Liver (tissue), 9 donors: Measurements from ENCODE around the gene CRB2. TPM values are rescaled to one million over a fixed set of nuclear protein-coding genes. Genes with fewer than 3 reads are reported as not detected.

Source experiments
- DNase-seq: peaks from one replicate; pipeline ENCODE4 v3.0.0-alpha.2; 2017; ENCODE audit warnings: low spot score
- H3K27ac ChIP-seq, 2 donors: one replicate each; pipeline ENCODE4 v1.7.0; 2013; ENCODE audit warnings: inconsistent platforms in 2 of 2, low read length in 2 of 2, control low read depth in 1 of 2, low read depth in 1 of 2, mild to moderate bottlenecking in 1 of 2
- H3K27me3 ChIP-seq, 4 donors: one replicate each; pipeline versions ENCODE4 v1.6.1 to v1.7.0; 2013; ENCODE audit warnings: low read length in 3 of 4, inconsistent platforms in 1 of 4, mild to moderate bottlenecking in 1 of 4, moderate library complexity in 1 of 4; ENCODE audit not compliant: control insufficient read depth in 4 of 4, insufficient read depth in 4 of 4
- H3K36me3 ChIP-seq, 4 donors: one replicate each; pipeline versions ENCODE4 v1.6.1 to v1.7.0; 2013; ENCODE audit warnings: low read length in 3 of 4, mild to moderate bottlenecking in 3 of 4, low read depth in 1 of 4, moderate library complexity in 1 of 4; ENCODE audit not compliant: control insufficient read depth in 4 of 4, insufficient read depth in 3 of 4
- H3K4me1 ChIP-seq, 4 donors: one replicate each; pipeline versions ENCODE4 v1.6.1 to v1.7.0; 2013; ENCODE audit warnings: low read length in 3 of 4, mild to moderate bottlenecking in 3 of 4, moderate library complexity in 1 of 4; ENCODE audit not compliant: control insufficient read depth in 4 of 4, insufficient read depth in 4 of 4
- H3K4me3 ChIP-seq, 3 donors: one replicate each; pipeline versions ENCODE4 v1.6.1 to v1.7.0; 2013; ENCODE audit warnings: low read length in 3 of 3, control low read depth in 1 of 3, low read depth in 1 of 3, mild to moderate bottlenecking in 1 of 3
- H3K9ac ChIP-seq, 2 donors: one replicate each; pipeline ENCODE4 v1.7.0; 2013; ENCODE audit warnings: low read length in 2 of 2, mild to moderate bottlenecking in 2 of 2, moderate library complexity in 2 of 2, control low read depth in 1 of 2, low read depth in 1 of 2
- H3K9me3 ChIP-seq, 4 donors: one replicate each; pipeline versions ENCODE4 v1.6.1 to v1.7.0; 2013; ENCODE audit warnings: low read length in 3 of 4; ENCODE audit not compliant: control insufficient read depth in 4 of 4
- EGR1 ChIP-seq, 2 donors: IDR thresholded peaks; 2 replicates each; pipeline ENCODE4 v1.6.1; 2016 to 2018; ENCODE audit warnings: antibody characterized with exemption in 2 of 2, low read depth in 2 of 2
- FOXA1 ChIP-seq: IDR thresholded peaks from 2 replicates; pipeline ENCODE4 v1.6.1; 2016; ENCODE audit warnings: antibody characterized with exemption
- FOXA2 ChIP-seq: IDR thresholded peaks from 2 replicates; pipeline ENCODE4 v1.6.1; 2016; ENCODE audit warnings: antibody characterized with exemption
- GABPA ChIP-seq, 2 donors: IDR thresholded peaks in 1 of 2; conservative IDR thresholded peaks in 1 of 2; 2 replicates each; pipeline ENCODE4 v1.6.1; 2016; ENCODE audit warnings: antibody characterized with exemption in 2 of 2, mild to moderate bottlenecking in 1 of 2, moderate library complexity in 1 of 2
- HNF4A ChIP-seq, 2 donors: conservative IDR thresholded peaks; 2 replicates each; pipeline ENCODE4 v1.6.1; 2016; ENCODE audit warnings: antibody characterized with exemption in 2 of 2, mild to moderate bottlenecking in 2 of 2
- HNF4G ChIP-seq: IDR thresholded peaks from 2 replicates; pipeline ENCODE4 v1.6.1; 2016; ENCODE audit warnings: antibody characterized with exemption
- JUND ChIP-seq, 2 donors: IDR thresholded peaks; 2 replicates each; pipeline ENCODE4 v1.6.1; 2016; ENCODE audit warnings: antibody characterized with exemption in 2 of 2
- NR2F2 ChIP-seq: IDR thresholded peaks from 2 replicates; pipeline ENCODE4 v1.6.1; 2016; ENCODE audit warnings: antibody characterized with exemption
- RAD21 ChIP-seq, 2 donors: IDR thresholded peaks; 2 replicates each; pipeline ENCODE4 v1.6.1; 2016; ENCODE audit warnings: antibody characterized with exemption in 2 of 2, mild to moderate bottlenecking in 2 of 2
- RXRA ChIP-seq, 2 donors: IDR thresholded peaks; 2 replicates each; pipeline ENCODE4 v1.6.1; 2017 to 2018; ENCODE audit warnings: antibody characterized with exemption in 2 of 2, mild to moderate bottlenecking in 1 of 2
- SP1 ChIP-seq: IDR thresholded peaks from 2 replicates; pipeline ENCODE4 v1.6.1; 2018; ENCODE audit warnings: antibody characterized with exemption, mild to moderate bottlenecking
- TAF1 ChIP-seq: conservative IDR thresholded peaks from 2 replicates; pipeline ENCODE4 v1.6.1; 2016; ENCODE audit warnings: antibody characterized with exemption, mild to moderate bottlenecking
- YY1 ChIP-seq: IDR thresholded peaks from 2 replicates; pipeline ENCODE4 v1.6.1; 2016; ENCODE audit warnings: antibody characterized with exemption, mild to moderate bottlenecking
- WGBS: extraction: QIAGEN DNeasy Blood & Tissue Kit; methylation state at CpG from one replicate; pipeline ENCODE4 v1.1.7; 2013; 5-methylcytosine and 5-hydroxymethylcytosine counted together
- polyA plus RNA-seq, 2 donors: library from polyadenylated mRNA; stranded (reverse) in 1 of 2; unstranded in 1 of 2; fragments of 200-250 nt in 1 of 2; fragments of >200 nt in 1 of 2; fragmentation: Nextera tagmentation in 1 of 2; extraction: Ambion mirVana in 1 of 2; gene quantifications; one replicate each; pipeline versions ENCODE4 v1.2.1 to v1.2.3, GENCODE V29; 2013 to 2015
- total RNA-seq, 2 donors: library from RNA; depleted of rRNA; stranded (reverse); fragments of >200 nt; gene quantifications; one replicate each; pipeline ENCODE4 v1.2.3, GENCODE V29; 2014
- TF ChIP-seq, protein P1 (sequence below): IDR thresholded peaks from 2 replicates; pipeline ENCODE4 v1.6.1; 2016; ENCODE audit warnings: antibody characterized with exemption
- TF ChIP-seq, protein P2 (sequence below): fragments of 150-350 bp; IDR thresholded peaks from 2 replicates; pipeline ENCODE4 v1.5.1; 2017; ENCODE audit warnings: improper control_type of control experiment, low read depth, low read length; ENCODE audit not compliant: missing input control
- TF ChIP-seq, protein P3 (sequence below): IDR thresholded peaks from 2 replicates; pipeline ENCODE4 v1.6.1; 2016; ENCODE audit warnings: antibody characterized with exemption
- TF ChIP-seq, protein P4 (sequence below): IDR thresholded peaks from 2 replicates; pipeline ENCODE4 v1.6.1; 2016; ENCODE audit warnings: antibody characterized with exemption
- TF ChIP-seq, protein P5 (sequence below): IDR thresholded peaks from 2 replicates; pipeline ENCODE4 v1.6.1; 2016; ENCODE audit warnings: antibody characterized with exemption, mild to moderate bottlenecking
- donor health status: healthy.
- donor health status: healthy.
- donor health status: healthy.
- donor health status: healthy.
- donor health status: healthy.

CRB2 gene
- total and polyA plus RNA-seq, 4 donors: 1.7 TPM; not detected in 3

DNA sequence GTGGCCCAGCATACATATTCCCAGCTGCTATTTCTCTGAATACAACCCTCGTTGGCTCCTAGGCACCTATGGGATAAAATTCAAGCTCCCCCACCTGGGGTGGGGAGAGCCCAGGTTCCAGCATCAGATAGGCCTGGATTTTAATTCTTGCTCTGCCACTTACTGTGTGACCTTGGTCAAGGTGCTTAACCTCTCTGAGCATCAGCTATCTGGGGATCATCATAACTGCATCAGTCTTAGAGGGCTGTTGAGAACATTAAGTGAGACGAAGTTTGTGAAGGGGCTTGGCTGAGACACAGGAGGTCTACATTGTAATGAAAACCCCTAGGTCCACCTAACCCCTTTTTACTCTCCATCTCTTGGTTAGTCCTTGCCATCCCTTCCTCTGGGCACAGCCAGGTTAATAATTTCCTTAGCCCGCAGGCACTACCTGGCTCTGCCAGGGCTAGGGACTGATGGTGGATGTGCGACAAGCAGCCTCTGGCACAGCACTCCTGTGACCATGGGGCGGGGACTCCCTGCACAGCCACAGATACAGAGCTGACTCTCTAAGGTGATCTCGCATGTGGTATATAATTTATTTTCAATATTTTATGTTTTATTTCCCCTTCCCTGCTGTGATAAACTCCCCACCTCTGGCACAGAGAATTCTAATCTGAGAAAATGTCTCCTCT lies 68.7 kb downstream of the CRB2 start:
- no peak overlapping the region for H3K4me3 ChIP-seq
- no peaks in the 10 kb centered on the region for H3K4me1 ChIP-seq
- no peak overlapping the region for H3K9ac ChIP-seq
- DNase-seq: no peak
- TF ChIP-seq RXRA (IDR thresholded peaks at IDR 0.05) (no peak), JUND (IDR thresholded peaks at IDR 0.05) (no peak)
- WGBS: 92% methylated on average over 6 of the region's 6 CpGs
- no peaks in the 10 kb centered on the region for H3K9me3 ChIP-seq
- no peak overlapping the region for H3K27ac ChIP-seq
- no peaks in the 10 kb centered on the region for H3K27me3 ChIP-seq
- peaks cover 0 to 9% (median 4%) of the 10 kb centered on the region in 4 donors for H3K36me3 ChIP-seq

DNA sequence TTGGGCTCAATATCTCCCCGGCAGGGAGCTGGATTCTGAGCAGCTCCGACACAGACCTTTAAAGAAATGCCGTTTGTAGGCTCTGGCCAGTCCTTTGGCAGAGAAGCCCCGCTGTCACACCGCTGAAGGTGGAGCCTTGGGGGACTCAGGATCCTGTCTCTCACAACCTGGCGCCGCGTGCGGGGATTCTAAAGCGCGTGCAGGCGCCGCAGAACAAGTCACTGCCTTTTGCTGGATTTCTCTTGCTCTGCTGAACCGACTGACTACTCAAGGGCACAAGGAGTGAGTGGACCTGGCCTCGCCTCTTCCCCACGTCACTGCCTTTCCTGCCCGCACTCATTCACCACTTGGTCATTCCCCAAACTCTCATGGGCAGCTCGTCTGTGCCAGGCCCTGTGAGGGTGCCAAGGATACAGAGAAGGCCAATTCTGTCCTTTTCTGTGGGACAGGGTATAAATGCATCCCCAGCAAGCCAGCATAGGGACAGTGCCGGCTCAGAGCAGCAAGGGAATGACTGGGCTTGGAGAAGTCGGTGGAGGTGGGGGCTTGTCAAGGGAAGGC lies 69.3 kb downstream of the CRB2 start:
- no peak overlapping the region for H3K27ac ChIP-seq
- TF ChIP-seq NR2F2 (no peak), YY1 (no peak), HNF4G (no peak), RXRA (IDR thresholded peaks at IDR 0.05) (no peak), FOXA1 (no peak), SP1 (no peak), GABPA (IDR thresholded peaks at IDR 0.05 in 1 of 2, conservative IDR thresholded peaks at IDR 0.05 in 1 of 2) (no peak), JUND (IDR thresholded peaks at IDR 0.05) (no peak), TAF1 (no peak), RAD21 (IDR thresholded peaks at IDR 0.05) (no peak), HNF4A (conservative IDR thresholded peaks at IDR 0.05) (no peak), EGR1 (IDR thresholded peaks at IDR 0.05; ENCODE audit: low read depth in 2 of 2) (no peak), FOXA2 (no peak)
- TF ChIP-seq, protein P1, sequence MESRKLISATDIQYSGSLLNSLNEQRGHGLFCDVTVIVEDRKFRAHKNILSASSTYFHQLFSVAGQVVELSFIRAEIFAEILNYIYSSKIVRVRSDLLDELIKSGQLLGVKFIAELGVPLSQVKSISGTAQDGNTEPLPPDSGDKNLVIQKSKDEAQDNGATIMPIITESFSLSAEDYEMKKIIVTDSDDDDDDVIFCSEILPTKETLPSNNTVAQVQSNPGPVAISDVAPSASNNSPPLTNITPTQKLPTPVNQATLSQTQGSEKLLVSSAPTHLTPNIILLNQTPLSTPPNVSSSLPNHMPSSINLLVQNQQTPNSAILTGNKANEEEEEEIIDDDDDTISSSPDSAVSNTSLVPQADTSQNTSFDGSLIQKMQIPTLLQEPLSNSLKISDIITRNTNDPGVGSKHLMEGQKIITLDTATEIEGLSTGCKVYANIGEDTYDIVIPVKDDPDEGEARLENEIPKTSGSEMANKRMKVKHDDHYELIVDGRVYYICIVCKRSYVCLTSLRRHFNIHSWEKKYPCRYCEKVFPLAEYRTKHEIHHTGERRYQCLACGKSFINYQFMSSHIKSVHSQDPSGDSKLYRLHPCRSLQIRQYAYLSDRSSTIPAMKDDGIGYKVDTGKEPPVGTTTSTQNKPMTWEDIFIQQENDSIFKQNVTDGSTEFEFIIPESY: no peak
- TF ChIP-seq, protein P2, sequence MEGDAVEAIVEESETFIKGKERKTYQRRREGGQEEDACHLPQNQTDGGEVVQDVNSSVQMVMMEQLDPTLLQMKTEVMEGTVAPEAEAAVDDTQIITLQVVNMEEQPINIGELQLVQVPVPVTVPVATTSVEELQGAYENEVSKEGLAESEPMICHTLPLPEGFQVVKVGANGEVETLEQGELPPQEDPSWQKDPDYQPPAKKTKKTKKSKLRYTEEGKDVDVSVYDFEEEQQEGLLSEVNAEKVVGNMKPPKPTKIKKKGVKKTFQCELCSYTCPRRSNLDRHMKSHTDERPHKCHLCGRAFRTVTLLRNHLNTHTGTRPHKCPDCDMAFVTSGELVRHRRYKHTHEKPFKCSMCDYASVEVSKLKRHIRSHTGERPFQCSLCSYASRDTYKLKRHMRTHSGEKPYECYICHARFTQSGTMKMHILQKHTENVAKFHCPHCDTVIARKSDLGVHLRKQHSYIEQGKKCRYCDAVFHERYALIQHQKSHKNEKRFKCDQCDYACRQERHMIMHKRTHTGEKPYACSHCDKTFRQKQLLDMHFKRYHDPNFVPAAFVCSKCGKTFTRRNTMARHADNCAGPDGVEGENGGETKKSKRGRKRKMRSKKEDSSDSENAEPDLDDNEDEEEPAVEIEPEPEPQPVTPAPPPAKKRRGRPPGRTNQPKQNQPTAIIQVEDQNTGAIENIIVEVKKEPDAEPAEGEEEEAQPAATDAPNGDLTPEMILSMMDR: no peak
- TF ChIP-seq, protein P3, sequence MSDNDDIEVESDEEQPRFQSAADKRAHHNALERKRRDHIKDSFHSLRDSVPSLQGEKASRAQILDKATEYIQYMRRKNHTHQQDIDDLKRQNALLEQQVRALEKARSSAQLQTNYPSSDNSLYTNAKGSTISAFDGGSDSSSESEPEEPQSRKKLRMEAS: no peak
- TF ChIP-seq, protein P4, sequence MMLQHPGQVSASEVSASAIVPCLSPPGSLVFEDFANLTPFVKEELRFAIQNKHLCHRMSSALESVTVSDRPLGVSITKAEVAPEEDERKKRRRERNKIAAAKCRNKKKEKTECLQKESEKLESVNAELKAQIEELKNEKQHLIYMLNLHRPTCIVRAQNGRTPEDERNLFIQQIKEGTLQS: no peak
- TF ChIP-seq, protein P5, sequence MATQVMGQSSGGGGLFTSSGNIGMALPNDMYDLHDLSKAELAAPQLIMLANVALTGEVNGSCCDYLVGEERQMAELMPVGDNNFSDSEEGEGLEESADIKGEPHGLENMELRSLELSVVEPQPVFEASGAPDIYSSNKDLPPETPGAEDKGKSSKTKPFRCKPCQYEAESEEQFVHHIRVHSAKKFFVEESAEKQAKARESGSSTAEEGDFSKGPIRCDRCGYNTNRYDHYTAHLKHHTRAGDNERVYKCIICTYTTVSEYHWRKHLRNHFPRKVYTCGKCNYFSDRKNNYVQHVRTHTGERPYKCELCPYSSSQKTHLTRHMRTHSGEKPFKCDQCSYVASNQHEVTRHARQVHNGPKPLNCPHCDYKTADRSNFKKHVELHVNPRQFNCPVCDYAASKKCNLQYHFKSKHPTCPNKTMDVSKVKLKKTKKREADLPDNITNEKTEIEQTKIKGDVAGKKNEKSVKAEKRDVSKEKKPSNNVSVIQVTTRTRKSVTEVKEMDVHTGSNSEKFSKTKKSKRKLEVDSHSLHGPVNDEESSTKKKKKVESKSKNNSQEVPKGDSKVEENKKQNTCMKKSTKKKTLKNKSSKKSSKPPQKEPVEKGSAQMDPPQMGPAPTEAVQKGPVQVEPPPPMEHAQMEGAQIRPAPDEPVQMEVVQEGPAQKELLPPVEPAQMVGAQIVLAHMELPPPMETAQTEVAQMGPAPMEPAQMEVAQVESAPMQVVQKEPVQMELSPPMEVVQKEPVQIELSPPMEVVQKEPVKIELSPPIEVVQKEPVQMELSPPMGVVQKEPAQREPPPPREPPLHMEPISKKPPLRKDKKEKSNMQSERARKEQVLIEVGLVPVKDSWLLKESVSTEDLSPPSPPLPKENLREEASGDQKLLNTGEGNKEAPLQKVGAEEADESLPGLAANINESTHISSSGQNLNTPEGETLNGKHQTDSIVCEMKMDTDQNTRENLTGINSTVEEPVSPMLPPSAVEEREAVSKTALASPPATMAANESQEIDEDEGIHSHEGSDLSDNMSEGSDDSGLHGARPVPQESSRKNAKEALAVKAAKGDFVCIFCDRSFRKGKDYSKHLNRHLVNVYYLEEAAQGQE: no peak
- H3K27me3 ChIP-seq: no peaks in the 10 kb centered on the region
- no peak overlapping the region for H3K9ac ChIP-seq
- WGBS: 93% methylated on average over 20 of the region's 20 CpGs
- no peak for DNase-seq
- no peaks in the 10 kb centered on the region for H3K9me3 ChIP-seq
- peaks cover 0 to 9% (median 3%) of the 10 kb centered on the region in 4 donors for H3K36me3 ChIP-seq
- no peak overlapping the region for H3K4me3 ChIP-seq
- no peaks in the 10 kb centered on the region for H3K4me1 ChIP-seq
